Parathyroid adenoma (tissue), 2 donors: ENCODE measurements around the gene ILDR1.

Experiments
- H2AFZ ChIP-seq: fragments of 300-600 bp; sonication (generic); one replicate; pipeline ENCODE4 v1.7.0; 2017; ENCODE audit warnings: antibody characterized with exemption, mild to moderate bottlenecking
- H3K27ac ChIP-seq: fragments of 300-600 bp; sonication (generic); one replicate; pipeline ENCODE4 v1.7.0; 2017
- H3K27me3 ChIP-seq: fragments of 300-600 bp; sonication (generic); one replicate; pipeline ENCODE4 v1.7.0; 2017; ENCODE audit warnings: low read length; ENCODE audit not compliant: control insufficient read depth, insufficient read depth
- H3K36me3 ChIP-seq: fragments of 300-600 bp; sonication (generic); one replicate; pipeline ENCODE4 v1.7.0; 2017; ENCODE audit warnings: low read length; ENCODE audit not compliant: control insufficient read depth, insufficient read depth
- H3K4me1 ChIP-seq: fragments of 300-600 bp; sonication (generic); one replicate; pipeline ENCODE4 v1.7.0; 2017; ENCODE audit warnings: control low read depth
- H3K4me2 ChIP-seq: fragments of 300-600 bp; sonication (generic); one replicate; pipeline ENCODE4 v1.7.0; 2017; ENCODE audit warnings: low read length
- H3K4me3 ChIP-seq: fragments of 300-600 bp; sonication (generic); one replicate; pipeline ENCODE4 v1.7.0; 2017; ENCODE audit warnings: low read depth, low read length
- H3K79me2 ChIP-seq: fragments of 300-600 bp; sonication (generic); one replicate; pipeline ENCODE4 v1.7.0; 2017; ENCODE audit warnings: control low read depth
- H3K9ac ChIP-seq: fragments of 300-600 bp; sonication (generic); one replicate; pipeline ENCODE4 v1.7.0; 2017; ENCODE audit warnings: mild to moderate bottlenecking
- H3K9me3 ChIP-seq: fragments of 300-600 bp; sonication (generic); one replicate; pipeline ENCODE4 v1.7.0; 2017; ENCODE audit warnings: low read length; ENCODE audit not compliant: control insufficient read depth
- CTCF ChIP-seq: fragments of 300-600 bp; sonication (generic); IDR thresholded peaks from one replicate; pipeline ENCODE4 v1.7.0; 2017; ENCODE audit warnings: antibody characterized with exemption, mild to moderate bottlenecking
- donor health status: primary hyperparathyroidism.

Gene ILDR1

GRCh38 chr3:122021811-122022401 is at the start of gene ILDR1:
ILDR1 (minus strand) TSS chr3:122022247; CDS start chr3:122022077, 170 bp downstream.
- Histone ChIP-seq H3K27ac (peak within 1 kb of the TSS; percentile 43), H3K4me2 (peak within 1 kb of the TSS; percentile 88), H2AFZ (peak within 1 kb of the TSS; percentile 92), H3K36me3 (no peaks in the 10 kb centered on the region), H3K79me2 (no peaks in the 10 kb centered on the region), H3K9ac (peak within 1 kb of the TSS; percentile 49), H3K9me3 (no peaks in the 10 kb centered on the region), H3K4me3 (peak within 1 kb of the TSS; percentile 74), H3K27me3 (no peaks in the 10 kb centered on the region), H3K4me1 (no peaks in the 10 kb centered on the region)
- TF ChIP-seq CTCF: no peak

- Histone ChIP-seq H3K4me2 (no peak overlapping the region), H3K27me3 (no peaks in the 10 kb centered on the region), H3K27ac (no peak overlapping the region), H3K9ac (no peak overlapping the region), H3K9me3 (no peaks in the 10 kb centered on the region), H2AFZ (no peak overlapping the region), H3K36me3 (no peaks in the 10 kb centered on the region), H3K4me1 (no peaks in the 10 kb centered on the region), H3K79me2 (no peaks in the 10 kb centered on the region), H3K4me3 (no peak overlapping the region)
- no peak for TF ChIP-seq CTCF
Observed at GRCh38 chr3:122067588-122068240, 45.7 kb upstream of the ILDR1 start.

DNA sequence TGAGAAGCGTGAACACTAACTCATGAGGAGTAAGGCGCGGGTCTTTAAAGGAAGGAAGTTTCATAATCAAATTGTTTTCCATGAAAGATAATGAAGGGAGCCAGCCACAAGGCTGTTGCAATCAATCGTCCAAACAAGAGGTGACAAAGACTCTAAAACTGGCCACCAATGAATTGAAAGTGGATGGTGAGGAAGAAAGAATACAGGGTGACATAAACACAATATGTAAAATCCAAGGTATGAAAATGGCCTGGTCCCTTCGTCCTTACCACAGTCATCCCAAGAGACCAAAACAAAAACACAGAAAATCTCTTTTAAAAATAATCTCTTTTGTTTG is 45.1 kb upstream of the ILDR1 start:
- H3K9ac ChIP-seq: no peak overlapping the region
- no peaks in the 10 kb centered on the region for H3K4me1 ChIP-seq
- H2AFZ ChIP-seq: no peak overlapping the region
- no peak overlapping the region for H3K4me2 ChIP-seq
- no peaks in the 10 kb centered on the region for H3K9me3 ChIP-seq
- no peaks in the 10 kb centered on the region for H3K79me2 ChIP-seq
- no peak for TF ChIP-seq CTCF
- no peak overlapping the region for H3K4me3 ChIP-seq
- no peak overlapping the region for H3K27ac ChIP-seq
- H3K27me3 ChIP-seq: no peaks in the 10 kb centered on the region
- no peaks in the 10 kb centered on the region for H3K36me3 ChIP-seq

- no peaks in the 10 kb centered on the region for H3K9me3 ChIP-seq
- no peak overlapping the region for H2AFZ ChIP-seq
- no peak overlapping the region for H3K4me3 ChIP-seq
- H3K27me3 ChIP-seq: no peaks in the 10 kb centered on the region
- H3K4me1 ChIP-seq: no peaks in the 10 kb centered on the region
- no peak for TF ChIP-seq CTCF
- H3K4me2 ChIP-seq: no peak overlapping the region
- H3K27ac ChIP-seq: no peak overlapping the region
- no peak overlapping the region for H3K9ac ChIP-seq
- H3K36me3 ChIP-seq: no peaks in the 10 kb centered on the region
- H3K79me2 ChIP-seq: no peaks in the 10 kb centered on the region
Observed at GRCh38 chr3:122066331-122067213, 44.5 kb upstream of the ILDR1 start.
